GM03348 (cell line): ENCODE results near the gene ATP8A2.

Experiments used
- DNase-seq: peaks from one replicate; pipeline ENCODE4 v3.0.0; 2012; ENCODE audit warnings: low spot score

Gene ATP8A2

DNA sequence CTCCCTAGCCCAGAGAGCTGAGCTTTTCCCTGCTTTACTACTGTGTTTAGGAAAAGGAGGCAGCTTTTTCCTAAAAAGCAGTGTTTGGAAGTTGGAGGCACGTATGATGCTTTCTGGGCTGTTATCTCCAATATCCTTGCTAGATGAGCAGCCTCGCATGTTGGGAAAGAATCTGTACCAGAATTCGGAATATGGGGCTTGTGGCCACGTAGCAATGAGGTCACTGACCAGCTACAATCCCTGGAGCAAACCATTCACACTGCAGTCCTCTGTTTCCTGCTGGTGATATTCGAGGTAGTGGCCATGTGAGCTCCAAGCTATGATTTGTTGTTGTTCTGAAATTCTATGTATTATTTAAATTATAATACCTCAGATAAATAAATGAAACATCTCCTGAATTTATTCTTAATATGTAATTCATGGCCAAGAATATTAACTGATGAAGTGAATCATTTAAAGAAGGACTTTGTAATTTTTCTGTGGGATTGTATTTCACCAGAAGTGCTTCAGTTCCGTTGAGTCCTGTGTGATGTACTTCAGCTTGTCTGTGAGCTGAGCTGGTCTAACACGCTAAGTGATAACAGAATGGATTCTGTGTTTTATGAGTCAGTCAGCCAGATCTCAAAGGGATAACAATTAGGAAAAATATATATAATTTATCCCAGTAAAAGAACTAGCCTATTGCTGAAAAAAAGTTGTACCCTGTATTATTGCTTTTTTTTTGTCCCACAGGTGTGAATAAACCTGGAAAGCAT is 360.5 kb downstream of the ATP8A2 start:
- no peak for DNase-seq

DNA sequence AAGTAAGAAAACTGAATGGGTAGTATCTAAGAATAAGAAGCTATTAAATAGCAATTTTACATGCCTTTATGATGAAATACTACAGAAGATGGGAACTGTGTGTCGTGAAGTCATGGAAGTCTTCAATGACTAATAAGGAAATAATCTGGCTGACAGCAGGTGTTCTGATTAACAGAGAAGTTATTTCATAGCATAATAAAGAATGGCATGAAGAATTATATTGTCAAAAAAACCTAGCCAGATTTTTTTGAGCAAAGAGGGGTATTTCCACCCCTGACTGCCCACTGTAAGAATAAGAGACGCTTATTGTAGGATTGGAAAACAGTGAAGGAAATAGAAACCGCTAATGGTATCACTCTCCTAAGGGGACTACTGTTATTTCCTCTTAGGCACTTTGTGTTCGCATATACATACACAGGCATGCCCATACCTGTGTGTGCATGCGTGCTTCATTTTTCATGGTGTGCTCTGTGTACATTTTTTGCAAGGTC is 361.3 kb downstream of the ATP8A2 start:
- DNase-seq = no peak

DNA sequence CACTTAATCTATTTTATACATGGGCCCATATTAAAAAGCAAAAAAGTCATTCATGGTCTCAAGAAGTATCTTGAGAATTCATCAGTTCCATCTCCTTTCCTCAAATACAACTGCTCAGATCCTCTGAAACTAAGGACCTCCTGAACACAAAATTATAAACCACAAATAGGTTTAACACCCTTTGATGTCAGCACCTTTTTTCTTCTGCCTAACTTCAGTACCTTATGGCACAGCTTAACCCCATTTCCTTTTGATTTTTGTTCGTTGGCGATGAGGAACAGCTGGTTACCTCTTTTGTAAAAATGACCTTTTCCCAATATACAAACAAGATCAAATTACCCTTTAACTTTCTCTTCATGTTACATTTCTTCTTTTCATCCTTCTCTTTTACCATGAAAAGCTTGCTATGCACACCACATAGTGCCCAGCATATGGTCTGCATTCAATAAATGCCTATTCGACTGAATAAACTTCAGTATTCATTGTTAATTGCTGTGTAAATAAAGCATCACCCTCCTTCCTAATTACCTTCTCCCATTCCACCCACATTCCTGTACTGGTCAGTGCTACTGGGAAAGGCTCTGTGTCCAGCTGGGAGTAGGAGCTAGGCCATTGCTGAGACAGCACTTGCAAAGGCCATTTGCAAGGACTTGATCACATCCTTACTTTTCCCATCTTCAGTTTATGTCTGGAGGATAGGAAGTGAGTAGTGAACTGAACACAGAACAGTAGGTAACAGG is 362.1 kb downstream of the ATP8A2 start:
- DNase-seq = no peak

DNA sequence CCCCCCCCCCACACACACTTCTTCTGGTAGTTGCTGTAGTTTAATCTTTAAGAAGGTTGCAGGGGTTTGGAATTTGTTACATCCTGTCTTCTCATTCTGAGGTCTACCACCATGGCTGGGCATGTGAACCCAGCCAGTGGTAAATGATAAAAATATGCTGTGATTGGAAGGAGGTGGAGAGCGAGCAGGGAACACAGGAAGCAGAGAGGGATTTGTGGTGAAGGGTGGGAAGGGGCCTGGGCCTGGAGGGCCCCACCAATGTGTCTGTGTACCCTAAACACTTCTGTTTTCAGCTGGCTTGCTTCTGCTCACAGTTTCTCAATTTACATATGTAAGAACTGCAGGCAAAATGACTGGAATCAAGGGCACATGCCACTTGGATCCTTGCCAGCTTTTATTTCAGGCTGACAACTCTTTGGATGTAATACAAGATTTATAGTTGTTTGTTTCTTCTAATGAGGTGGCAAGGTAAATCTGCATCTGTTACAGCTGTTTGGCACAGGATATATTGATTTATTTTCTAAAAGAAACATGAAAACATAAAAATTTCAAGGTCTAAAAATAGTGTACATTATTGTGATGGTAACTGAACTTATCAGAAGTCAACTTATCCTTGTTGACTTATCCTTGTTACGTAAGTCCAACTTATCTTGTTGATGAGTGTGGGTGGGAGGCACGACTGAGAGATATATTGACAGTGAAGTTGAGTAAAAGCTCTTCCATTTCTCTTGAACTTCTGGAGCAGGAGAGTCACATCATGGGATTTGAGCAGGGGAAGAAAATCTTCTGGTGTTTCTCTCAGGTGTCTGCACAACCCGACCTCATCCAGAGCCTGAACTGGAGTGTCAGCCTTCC is 366.8 kb downstream of the ATP8A2 start:
- DNase-seq = no peak

DNA sequence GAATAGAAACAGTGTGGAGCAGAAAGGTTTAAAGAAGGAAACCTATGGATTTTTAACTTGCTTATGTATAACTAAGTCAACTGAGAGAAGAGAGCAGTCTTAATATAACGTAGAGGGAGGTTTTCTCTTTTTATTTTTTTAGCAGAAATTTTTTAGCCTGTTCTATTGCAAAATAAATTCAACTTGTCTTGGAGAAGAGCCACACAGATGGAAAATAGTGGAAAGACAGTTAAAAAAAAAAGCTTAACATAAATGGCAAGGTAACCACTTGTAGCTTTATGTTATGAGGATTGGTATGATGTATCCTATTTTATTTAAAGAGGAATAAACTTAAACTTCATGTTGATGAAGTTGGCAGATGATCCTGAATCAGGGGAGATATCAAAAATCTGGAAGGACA is 367.6 kb downstream of the ATP8A2 start:
- DNase-seq = no peak

DNA sequence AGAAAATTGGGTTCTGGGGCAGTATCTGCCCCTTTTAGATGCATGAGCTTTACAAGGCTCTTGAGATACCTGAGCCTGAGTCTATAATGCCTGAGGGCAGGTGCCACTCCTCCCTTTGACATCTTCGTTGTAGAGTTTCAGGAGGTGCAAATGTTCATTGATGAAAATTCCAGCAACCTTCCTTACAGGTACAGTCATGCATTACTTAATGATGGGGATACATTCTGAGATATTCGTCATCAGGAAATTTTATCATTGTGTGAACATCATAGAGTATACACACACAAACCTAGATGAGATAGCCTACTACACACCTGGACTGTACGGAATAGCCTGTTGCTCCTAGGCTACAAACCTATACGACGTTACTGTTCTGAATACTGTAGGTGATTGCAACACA is 370.0 kb downstream of the ATP8A2 start:
- no peak for DNase-seq

DNA sequence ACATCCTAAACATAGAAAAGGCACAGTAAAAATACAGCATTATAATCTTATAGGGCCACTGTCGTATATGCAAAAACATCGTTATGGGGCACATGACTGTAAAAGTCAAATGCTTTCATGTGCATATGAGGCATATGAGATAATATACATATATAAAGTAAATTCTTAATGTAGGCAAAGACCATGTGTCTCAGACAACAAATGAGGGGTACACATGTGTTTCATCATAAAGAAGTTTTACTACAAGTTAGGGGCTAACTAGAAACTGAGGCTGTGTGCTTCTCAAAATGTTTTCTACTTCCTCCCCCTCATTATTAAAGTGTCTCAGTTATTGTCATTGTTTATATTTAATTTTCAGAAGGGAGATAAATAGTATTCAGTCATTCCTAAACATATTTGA is 370.4 kb downstream of the ATP8A2 start:
- DNase-seq = no peak

DNA sequence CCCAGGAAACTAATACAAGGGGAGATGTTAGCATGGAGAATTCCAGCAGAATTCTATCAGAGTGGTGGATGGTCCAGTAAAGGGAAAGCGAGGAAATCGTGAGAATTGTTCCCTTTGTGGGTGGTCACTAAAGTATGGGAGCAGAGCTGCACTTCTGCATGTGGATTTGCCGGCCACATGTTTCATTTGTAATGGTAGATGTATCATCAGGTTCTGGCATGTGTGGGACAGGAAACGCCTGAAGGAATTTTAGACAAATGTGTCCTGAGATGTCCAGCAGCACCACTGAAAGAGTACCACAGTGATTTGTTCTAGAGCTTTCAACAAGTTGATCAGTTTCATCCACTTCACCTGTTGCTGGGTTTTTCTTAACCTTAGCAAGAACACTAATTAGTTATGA is 371.6 kb downstream of the ATP8A2 start:
- no peak for DNase-seq

DNA sequence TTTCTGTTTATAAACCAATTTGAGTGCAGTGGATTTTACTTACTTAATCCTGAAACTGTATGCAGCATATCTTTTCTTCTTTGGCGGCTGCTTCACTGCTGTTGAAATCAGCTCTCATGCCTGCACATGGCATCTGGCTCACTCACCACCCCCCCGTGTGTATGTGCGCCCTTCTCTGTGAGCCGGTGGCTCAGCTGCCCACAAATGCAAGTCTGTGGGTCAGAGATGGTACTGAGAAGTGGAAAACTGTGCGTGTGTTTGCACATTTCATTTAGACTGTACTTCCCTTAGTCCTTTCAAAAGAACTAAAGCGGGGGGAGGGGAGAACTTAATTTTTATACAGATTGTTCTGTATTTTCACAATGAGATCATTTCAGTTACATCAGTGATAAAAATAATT is 372.4 kb downstream of the ATP8A2 start:
- no peak for DNase-seq

DNA sequence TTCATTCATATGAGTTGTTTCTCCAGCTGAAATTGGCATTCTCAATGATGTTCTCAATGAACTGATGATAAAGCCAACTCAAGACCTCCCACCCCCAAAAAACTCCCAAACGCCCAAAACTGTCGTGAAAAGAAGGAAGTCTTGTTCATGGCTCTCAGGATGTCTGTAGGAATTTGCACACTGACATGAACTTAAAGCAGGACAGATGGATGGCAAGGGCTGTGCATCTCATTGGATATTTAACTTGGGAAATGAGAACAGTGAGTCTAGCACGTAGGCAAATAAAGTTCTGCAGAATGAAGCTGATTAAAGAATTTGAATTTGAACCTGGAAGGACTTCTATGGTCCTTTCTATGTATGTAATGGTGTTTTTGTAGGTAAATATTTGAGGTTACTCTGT is 374.4 kb downstream of the ATP8A2 start:
- no peak for DNase-seq

DNA sequence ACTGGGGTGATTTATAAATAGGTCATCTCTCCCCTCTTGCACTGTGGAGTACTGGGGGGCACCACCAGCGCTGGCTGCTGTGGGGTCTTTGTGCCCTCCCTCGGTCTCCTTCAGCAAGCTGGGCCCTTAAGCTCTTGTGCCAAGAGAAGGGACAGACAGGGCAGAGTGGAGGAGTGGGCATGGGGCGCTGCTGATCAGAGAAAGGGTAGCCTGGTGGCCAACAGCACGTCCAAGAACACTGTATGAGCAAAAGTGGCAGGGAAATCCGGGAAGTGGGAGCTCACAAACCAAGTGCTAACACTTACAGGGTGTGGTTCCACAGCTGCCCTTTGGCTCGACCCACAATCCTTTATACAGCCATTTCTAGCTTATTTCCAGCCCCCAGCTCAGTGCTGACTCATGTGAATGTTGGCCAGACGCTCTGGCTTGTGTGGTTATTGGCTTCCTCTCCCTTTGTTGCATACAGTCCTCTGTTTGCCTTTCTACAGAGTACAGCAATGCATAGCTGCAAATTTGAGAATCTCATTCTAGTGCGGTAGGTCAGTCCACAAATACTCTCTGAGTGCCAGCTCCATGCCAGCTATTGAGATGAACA is 381.3 kb downstream of the ATP8A2 start:
- peak; percentile 74 for DNase-seq

DNA sequence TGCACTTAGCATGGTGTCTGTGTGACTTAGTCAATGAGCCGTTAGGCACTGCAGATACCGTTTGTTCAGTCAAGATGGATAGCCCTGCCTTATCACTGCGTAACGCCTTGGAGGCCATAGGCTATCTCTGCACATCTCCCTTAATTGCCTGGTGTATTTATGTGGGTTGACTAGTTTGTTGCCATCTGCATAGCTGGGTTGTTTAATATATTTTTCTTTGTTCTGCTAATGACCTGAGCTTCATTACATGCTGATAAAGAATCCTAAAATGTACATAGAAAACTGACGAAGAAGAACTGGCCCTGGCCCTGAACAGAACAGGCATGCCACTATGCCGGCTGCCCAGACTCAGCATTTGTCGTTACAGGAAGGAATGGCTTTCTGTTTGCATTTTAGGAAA is 382.2 kb downstream of the ATP8A2 start:
- DNase-seq = no peak

DNA sequence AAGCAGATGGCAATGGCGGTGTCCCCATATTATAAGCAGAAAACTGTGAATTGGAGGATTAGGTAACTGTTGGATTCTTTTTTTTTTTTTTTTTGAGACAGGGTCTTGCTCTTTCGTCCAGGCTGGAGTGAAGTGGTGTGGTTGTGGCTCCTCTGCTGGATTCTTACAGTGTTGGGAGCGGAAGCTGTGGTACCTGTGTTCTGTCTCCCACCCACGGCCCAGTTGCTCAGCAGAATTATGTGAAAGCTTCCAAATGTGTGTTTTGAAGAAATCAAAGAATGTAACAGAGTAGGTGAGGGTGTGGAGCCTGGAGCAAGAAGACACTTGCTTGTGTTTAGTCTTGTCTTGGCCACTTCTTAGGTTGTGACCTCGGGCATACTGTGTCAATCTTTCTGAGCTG is 384.5 kb downstream of the ATP8A2 start:
- DNase-seq = no peak

DNA sequence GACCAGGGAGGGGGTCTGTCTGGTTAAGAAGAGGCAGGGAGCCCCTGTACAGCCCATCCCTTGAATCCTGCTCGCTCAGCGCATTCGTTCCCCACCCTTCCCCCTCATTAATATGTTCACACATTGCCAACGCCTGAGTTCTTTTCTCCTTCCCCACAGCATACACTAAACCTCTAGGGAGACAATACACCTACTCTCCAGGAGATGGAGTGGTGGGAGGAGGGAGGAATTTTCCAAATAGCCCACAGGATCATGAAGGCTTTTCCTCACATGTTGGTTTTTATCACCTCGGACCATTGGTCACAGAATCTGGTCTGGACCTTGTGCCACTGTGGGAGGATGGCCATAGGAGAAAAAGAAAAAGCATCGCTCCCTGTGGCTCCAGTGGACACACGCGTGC is 385.1 kb downstream of the ATP8A2 start:
- no peak for DNase-seq

DNA sequence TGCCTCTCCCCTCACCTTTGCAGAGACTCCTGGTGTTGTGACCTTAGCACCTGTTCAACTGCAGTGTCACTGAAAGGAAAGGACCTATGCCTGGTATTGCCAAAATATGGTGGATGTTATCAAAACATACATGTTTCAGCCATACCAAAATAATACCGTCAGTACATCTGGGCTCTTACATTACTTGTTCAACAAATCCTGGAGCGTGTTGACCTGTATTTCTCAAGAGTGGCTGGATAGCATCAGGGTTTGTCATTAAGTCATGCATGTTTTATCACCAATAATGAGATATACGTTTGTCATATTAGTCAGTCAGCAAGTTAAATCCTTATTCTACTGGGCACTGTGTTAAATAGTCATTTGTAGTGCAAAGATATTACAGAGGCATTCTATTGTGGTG is 389.3 kb downstream of the ATP8A2 start:
- no peak for DNase-seq

DNA sequence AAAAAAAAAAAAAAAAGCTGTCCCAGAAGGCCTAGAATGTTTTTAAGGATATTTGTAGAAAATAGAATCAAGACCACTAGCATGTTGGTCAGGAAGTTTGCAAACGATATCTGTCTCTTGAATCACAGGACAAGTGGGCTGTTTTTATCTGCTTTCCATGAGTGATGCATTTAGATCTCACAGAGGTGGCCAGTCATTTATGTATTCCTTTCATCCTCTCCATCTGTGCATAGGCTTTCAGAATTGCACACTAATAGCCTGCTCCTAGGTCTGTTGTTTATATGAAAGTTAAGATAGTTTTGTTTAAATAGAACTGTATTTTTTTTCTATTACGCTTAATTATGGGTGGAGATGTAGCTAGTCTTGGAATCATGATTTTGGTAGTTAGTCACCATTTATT is 390.5 kb downstream of the ATP8A2 start:
- DNase-seq = no peak

DNA sequence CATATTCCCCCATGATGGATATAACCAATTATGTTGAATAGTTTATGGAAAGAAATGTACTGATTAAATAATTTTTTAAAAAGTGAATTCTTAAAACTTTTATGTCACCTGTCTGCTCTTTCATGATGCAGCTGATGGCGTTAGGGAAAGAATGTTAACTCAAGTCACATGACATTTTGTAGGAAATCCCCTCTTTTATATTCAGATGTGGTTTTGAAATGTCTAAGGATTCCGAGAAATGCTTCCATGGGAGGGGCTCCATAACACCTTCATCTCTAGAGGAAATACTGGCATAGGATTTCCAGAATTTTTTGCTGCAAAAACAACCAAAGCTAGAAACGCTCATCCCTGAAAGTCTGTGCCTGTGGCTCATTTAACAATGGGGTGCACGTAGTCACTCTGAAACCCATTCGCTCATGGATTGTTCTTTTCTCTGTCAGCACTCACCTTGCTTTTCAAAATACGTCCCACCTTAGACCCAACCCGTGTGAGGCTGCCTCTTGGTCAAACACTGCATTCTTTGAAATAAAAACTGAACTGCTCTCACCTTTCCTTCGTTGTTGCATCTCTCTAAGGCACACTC is 391.1 kb downstream of the ATP8A2 start:
- no peak for DNase-seq

DNA sequence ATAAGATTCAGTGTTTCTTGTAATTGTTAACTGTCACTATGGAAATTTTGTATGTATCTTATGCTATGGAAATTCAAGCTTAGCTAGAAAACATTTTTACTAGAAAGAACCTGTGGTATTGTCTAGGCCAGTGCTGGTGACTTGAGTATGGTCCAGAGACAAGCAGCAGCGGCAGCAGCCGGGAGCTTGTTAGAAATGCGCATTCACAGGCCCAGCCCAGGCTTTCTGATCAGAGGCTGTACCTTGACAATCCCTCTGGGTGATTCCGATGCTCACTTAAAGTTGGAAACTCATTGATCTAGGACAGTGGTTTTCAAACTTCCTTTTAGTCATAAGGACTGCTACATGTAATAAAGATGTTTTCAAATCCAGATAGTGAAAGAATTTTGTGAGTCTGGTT is 392.6 kb downstream of the ATP8A2 start:
- no peak for DNase-seq

DNA sequence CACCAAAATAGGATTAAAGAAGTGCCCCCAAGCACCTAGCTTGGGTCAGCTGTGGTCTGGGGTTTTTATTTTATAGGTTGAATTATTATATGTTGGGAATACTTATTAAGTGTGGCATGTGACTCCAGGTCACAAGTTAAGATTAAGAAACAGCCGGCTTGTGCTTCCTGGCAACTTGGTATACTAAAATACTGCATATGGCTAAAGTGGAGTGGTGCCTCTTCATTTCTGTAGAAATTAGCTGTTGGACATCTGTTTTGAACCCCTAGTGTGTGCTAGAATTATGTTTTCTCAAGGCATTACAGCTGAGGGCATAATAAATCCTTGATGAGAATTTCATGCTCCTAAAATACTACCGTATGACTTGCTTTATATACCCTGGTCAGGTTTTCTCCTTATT is 393.5 kb downstream of the ATP8A2 start:
- no peak for DNase-seq

DNA sequence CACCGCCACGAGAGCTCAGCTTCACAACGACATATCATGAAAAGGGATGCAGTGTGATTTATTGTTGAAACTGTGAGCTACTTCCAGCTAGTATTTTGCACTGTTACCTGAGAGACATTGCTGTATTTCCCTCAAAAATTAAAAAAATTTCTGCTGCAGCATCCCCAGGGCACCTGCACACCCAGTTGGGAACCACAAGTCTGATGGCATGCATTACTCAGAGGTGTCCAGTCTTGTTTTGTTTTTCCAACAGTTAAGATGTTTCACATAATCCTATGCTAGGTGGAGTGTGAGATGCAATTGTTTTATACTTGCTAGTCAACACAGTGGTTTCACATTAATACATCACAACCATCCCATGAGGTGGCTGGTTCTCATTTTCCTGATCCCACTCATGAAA is 394.8 kb downstream of the ATP8A2 start:
- no peak for DNase-seq

DNA sequence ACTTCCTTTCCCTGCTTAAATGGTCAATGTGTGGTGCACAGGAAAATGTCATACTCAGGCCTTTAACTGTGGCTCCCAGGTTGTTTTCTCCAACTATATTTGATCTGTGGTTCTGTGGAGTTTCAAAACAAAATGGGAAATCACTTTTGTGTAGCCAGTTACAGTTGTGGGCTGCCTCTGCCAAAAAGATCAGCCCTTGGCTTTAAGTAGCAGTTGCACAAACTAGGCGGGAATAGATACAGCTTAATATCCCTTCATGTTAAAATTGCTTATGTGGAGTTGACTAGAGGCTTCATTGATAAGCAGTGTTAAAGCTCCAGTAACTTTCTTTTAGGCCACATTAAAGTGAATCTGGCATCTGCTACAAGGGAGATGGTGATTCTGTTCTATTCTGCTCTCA is 395.2 kb downstream of the ATP8A2 start:
- no peak for DNase-seq

DNA sequence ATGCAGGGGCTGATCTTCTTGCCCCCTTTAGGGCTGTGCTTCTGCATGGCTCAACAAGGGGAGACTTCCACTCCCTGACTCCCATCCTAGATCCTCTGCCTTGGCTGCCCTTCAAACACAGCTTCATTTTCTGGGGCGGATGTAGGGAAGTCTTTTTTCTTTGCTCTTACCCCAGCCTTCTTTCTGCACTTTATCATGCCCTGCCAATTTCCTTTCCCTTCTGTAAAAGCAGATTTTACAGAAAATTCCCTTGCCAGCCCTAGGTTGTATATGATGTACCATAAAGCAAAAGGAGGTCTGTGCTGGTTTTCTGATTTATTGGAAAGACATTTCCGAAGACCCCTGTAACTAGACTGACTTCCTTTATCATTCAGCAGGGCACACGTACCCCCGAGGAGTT is 396.6 kb downstream of the ATP8A2 start:
- no peak for DNase-seq
